WTC11 (cell line): ENCODE results near the gene LAMC3. TPM values are rescaled to one million over a fixed set of nuclear protein-coding genes. Genes with fewer than 3 reads are reported as not detected.

Experiments
- ATAC-seq: fragments of 200-7000 bp; cut with Tn5 transposase; 2 replicates; pipeline ENCODE4 v1.10.0; 2021; ENCODE audit warnings: mild to moderate bottlenecking, moderate library complexity
- CTCF ChIA-PET: fragments of 300-600 bp; sonication (Branson Sonifier 250); formaldehyde crosslinking; loops from one replicate; lab custom pipeline; 2021; ENCODE audit warnings: antibody characterized with exemption; lab: Charles Lee
- POLR2A ChIA-PET: fragments of 350-600 bp; sonication (Branson Sonifier 250); formaldehyde crosslinking; loops from one replicate; lab custom pipeline; 2021; ENCODE audit warnings: antibody characterized with exemption; lab: Charles Lee
- DNase-seq: peaks from one replicate; pipeline ENCODE4 v3.0.0; 2021; ENCODE audit warnings: low spot score
- H3K27ac Mint-ChIP-seq: 2 replicates; pipeline ENCODE4 v1.8.0; 2021; ENCODE audit warnings: mixed read lengths
- H3K27me3 Mint-ChIP-seq: 2 replicates; pipeline ENCODE4 v1.8.0; 2021; ENCODE audit warnings: low read depth, mild to moderate bottlenecking, moderate library complexity, mixed read lengths
- H3K36me3 Mint-ChIP-seq: 2 replicates; pipeline ENCODE4 v1.8.0; 2021; ENCODE audit warnings: mixed read lengths
- H3K4me1 Mint-ChIP-seq: 2 replicates; pipeline ENCODE4 v1.8.0; 2022; ENCODE audit warnings: mixed read lengths
- H3K4me3 Mint-ChIP-seq: 2 replicates; pipeline ENCODE4 v1.8.0; 2021; ENCODE audit warnings: mild to moderate bottlenecking, moderate library complexity, mixed read lengths
- H3K9me3 Mint-ChIP-seq: 2 replicates; pipeline ENCODE4 v1.8.0; 2021; ENCODE audit warnings: mixed read lengths
- CTCF ChIP-seq: fragments of 200-600 bp; IDR thresholded peaks from 2 replicates; pipeline ENCODE4 v1.8.0; 2022; ENCODE audit warnings: antibody characterized with exemption
- E2F1 ChIP-seq: sonication (generic); formaldehyde crosslinking; IDR thresholded peaks from 2 replicates; pipeline ENCODE4 v1.8.0; 2022; ENCODE audit warnings: mild to moderate bottlenecking, missing genetic modification reagents
- E2F4 ChIP-seq: sonication (generic); formaldehyde crosslinking; IDR thresholded peaks from 2 replicates; pipeline ENCODE4 v1.8.1; 2022; ENCODE audit warnings: low read depth, mild to moderate bottlenecking, moderate library complexity, missing genetic modification reagents, borderline replicate concordance
- EMX1 ChIP-seq: fragments of 250-450 bp; sonication (Bioruptor Pico); IDR thresholded peaks from 2 replicates; pipeline ENCODE4 v1.8.0; 2021; ENCODE audit warnings: mild to moderate bottlenecking
- ESRRA ChIP-seq: sonication (generic); formaldehyde crosslinking; IDR thresholded peaks from 2 replicates; pipeline ENCODE4 v1.8.1; 2022; ENCODE audit warnings: mild to moderate bottlenecking, missing genetic modification reagents, borderline replicate concordance
- IRF2 ChIP-seq: sonication (generic); formaldehyde crosslinking; IDR thresholded peaks from 2 replicates; pipeline ENCODE4 v1.8.0; 2022; ENCODE audit warnings: low read depth, missing genetic modification reagents, borderline replicate concordance
- JAZF1 ChIP-seq: fragments of 250-450 bp; sonication (Bioruptor Pico); IDR thresholded peaks from 2 replicates; pipeline ENCODE4 v1.9.0; 2021; ENCODE audit warnings: moderate library complexity, mild to moderate bottlenecking, inconsistent platforms
- MYBL2 ChIP-seq: sonication (generic); formaldehyde crosslinking; IDR thresholded peaks from 2 replicates; pipeline ENCODE4 v1.8.1; 2023; ENCODE audit warnings: mild to moderate bottlenecking, moderate library complexity, missing genetic modification reagents
- NFATC4 ChIP-seq: fragments of 250-450 bp; sonication (Bioruptor Pico); IDR thresholded peaks from 2 replicates; pipeline ENCODE4 v1.9.0; 2021; ENCODE audit warnings: mild to moderate bottlenecking
- SMAD3 ChIP-seq: sonication (generic); formaldehyde crosslinking; IDR thresholded peaks from 2 replicates; pipeline ENCODE4 v1.8.0; 2022; ENCODE audit warnings: missing genetic modification reagents, mild to moderate bottlenecking, borderline replicate concordance
- ZNF232 ChIP-seq: sonication (generic); formaldehyde crosslinking; IDR thresholded peaks from 2 replicates; pipeline ENCODE4 v1.8.0; 2022; ENCODE audit warnings: mild to moderate bottlenecking, missing genetic modification reagents
- ZNF396 ChIP-seq: fragments of 250-450 bp; sonication (Bioruptor Pico); IDR thresholded peaks from 2 replicates; pipeline ENCODE4 v1.8.0; 2021; ENCODE audit warnings: mild to moderate bottlenecking, moderate library complexity, borderline replicate concordance
- total RNA-seq: library from RNA; stranded (reverse); gene quantifications from 3 replicates; pipeline ENCODE4 v1.2.3, GENCODE V29; 2021
- TF ChIP-seq, protein P1 (sequence below): sonication (generic); formaldehyde crosslinking; IDR thresholded peaks from 2 replicates; pipeline ENCODE4 v1.8.1; 2023; ENCODE audit warnings: mild to moderate bottlenecking, missing genetic modification reagents, borderline replicate concordance
- TF ChIP-seq, protein P2 (sequence below): fragments of 250-450 bp; sonication (Bioruptor Pico); IDR thresholded peaks from 2 replicates; pipeline ENCODE4 v2.1.2; 2022; ENCODE audit warnings: mild to moderate bottlenecking, moderate library complexity
- TF ChIP-seq, protein P3 (sequence below): sonication (generic); formaldehyde crosslinking; IDR thresholded peaks from 2 replicates; pipeline ENCODE4 v1.8.1; 2023; ENCODE audit warnings: mild to moderate bottlenecking, missing genetic modification reagents
- TF ChIP-seq, protein P4 (sequence below): sonication (generic); formaldehyde crosslinking; conservative IDR thresholded peaks from 2 replicates; pipeline ENCODE4 v1.8.1; 2023; ENCODE audit warnings: mild to moderate bottlenecking, low read depth, missing genetic modification reagents, moderate library complexity

LAMC3 gene
- total RNA-seq, 1 experiment from 2014 or later, result 50.9 TPM

- TF ChIP-seq, protein P1, sequence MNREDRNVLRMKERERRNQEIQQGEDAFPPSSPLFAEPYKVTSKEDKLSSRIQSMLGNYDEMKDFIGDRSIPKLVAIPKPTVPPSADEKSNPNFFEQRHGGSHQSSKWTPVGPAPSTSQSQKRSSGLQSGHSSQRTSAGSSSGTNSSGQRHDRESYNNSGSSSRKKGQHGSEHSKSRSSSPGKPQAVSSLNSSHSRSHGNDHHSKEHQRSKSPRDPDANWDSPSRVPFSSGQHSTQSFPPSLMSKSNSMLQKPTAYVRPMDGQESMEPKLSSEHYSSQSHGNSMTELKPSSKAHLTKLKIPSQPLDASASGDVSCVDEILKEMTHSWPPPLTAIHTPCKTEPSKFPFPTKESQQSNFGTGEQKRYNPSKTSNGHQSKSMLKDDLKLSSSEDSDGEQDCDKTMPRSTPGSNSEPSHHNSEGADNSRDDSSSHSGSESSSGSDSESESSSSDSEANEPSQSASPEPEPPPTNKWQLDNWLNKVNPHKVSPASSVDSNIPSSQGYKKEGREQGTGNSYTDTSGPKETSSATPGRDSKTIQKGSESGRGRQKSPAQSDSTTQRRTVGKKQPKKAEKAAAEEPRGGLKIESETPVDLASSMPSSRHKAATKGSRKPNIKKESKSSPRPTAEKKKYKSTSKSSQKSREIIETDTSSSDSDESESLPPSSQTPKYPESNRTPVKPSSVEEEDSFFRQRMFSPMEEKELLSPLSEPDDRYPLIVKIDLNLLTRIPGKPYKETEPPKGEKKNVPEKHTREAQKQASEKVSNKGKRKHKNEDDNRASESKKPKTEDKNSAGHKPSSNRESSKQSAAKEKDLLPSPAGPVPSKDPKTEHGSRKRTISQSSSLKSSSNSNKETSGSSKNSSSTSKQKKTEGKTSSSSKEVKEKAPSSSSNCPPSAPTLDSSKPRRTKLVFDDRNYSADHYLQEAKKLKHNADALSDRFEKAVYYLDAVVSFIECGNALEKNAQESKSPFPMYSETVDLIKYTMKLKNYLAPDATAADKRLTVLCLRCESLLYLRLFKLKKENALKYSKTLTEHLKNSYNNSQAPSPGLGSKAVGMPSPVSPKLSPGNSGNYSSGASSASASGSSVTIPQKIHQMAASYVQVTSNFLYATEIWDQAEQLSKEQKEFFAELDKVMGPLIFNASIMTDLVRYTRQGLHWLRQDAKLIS (CRISPR knock-in tag), result no peak
- TF ChIP-seq IRF2, result no peak
Measured at GRCh38 chr9:131103024-131103423, 94.0 kb downstream of the LAMC3 start (continued).

DNA sequence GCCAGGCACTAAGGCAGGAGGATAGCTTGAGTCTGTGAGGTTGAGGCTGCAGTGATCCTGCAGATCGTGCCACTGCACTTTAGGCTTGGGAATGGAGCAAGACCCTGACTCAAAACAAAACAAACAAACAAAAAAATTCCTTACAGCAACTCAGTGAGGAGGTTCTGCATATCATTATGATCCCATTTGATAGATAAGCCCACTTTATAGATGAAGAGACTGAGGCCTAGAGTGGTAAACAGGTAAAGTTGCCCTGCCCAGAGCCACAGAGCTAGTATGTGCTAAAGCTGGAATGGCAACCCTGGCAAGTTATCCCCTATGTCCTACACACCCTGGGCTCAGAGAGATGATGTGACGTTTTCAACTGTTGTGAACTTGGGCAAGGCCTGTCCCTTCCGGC lies 94.6 kb downstream of the LAMC3 start:
- Mint-ChIP-seq H3K4me3 (no peak overlapping the region), H3K27ac (peak overlapping the region; percentile 90), H3K4me1 (peaks cover 54% of the 10 kb centered on the region), H3K27me3 (no peaks in the 10 kb centered on the region; the same call in 1 of the 2 replicates), H3K9me3 (no peaks in the 10 kb centered on the region), H3K36me3 (peaks cover 15% of the 10 kb centered on the region)
- CTCF ChIA-PET, result interaction anchor here (0.8 to 0.9 kb wide), 2 partner anchors 25 to 57 kb away, joined by 3 to 6 read pairs; no protein-coding TSS in a partner anchor
- TF ChIP-seq SMAD3 (CRISPR knock-in tag), result no peak
- TF ChIP-seq EMX1, result no peak; the same call in 1 of the 2 replicates
- no peak for TF ChIP-seq NFATC4 (CRISPR knock-in tag)
- TF ChIP-seq, protein P2, sequence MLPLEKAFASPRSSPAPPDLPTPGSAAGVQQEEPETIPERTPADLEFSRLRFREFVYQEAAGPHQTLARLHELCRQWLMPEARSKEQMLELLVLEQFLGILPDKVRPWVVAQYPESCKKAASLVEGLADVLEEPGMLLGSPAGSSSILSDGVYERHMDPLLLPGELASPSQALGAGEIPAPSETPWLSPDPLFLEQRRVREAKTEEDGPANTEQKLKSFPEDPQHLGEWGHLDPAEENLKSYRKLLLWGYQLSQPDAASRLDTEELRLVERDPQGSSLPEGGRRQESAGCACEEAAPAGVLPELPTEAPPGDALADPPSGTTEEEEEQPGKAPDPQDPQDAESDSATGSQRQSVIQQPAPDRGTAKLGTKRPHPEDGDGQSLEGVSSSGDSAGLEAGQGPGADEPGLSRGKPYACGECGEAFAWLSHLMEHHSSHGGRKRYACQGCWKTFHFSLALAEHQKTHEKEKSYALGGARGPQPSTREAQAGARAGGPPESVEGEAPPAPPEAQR (CRISPR knock-in tag), result no peak
- no peak for TF ChIP-seq JAZF1 (CRISPR knock-in tag)
- TF ChIP-seq, protein P3, sequence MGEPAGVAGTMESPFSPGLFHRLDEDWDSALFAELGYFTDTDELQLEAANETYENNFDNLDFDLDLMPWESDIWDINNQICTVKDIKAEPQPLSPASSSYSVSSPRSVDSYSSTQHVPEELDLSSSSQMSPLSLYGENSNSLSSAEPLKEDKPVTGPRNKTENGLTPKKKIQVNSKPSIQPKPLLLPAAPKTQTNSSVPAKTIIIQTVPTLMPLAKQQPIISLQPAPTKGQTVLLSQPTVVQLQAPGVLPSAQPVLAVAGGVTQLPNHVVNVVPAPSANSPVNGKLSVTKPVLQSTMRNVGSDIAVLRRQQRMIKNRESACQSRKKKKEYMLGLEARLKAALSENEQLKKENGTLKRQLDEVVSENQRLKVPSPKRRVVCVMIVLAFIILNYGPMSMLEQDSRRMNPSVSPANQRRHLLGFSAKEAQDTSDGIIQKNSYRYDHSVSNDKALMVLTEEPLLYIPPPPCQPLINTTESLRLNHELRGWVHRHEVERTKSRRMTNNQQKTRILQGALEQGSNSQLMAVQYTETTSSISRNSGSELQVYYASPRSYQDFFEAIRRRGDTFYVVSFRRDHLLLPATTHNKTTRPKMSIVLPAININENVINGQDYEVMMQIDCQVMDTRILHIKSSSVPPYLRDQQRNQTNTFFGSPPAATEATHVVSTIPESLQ, result no peak
- TF ChIP-seq E2F4 (CRISPR knock-in tag), result no peak
- TF ChIP-seq, protein P4, sequence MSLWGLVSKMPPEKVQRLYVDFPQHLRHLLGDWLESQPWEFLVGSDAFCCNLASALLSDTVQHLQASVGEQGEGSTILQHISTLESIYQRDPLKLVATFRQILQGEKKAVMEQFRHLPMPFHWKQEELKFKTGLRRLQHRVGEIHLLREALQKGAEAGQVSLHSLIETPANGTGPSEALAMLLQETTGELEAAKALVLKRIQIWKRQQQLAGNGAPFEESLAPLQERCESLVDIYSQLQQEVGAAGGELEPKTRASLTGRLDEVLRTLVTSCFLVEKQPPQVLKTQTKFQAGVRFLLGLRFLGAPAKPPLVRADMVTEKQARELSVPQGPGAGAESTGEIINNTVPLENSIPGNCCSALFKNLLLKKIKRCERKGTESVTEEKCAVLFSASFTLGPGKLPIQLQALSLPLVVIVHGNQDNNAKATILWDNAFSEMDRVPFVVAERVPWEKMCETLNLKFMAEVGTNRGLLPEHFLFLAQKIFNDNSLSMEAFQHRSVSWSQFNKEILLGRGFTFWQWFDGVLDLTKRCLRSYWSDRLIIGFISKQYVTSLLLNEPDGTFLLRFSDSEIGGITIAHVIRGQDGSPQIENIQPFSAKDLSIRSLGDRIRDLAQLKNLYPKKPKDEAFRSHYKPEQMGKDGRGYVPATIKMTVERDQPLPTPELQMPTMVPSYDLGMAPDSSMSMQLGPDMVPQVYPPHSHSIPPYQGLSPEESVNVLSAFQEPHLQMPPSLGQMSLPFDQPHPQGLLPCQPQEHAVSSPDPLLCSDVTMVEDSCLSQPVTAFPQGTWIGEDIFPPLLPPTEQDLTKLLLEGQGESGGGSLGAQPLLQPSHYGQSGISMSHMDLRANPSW (CRISPR knock-in tag), result no peak
- TF ChIP-seq ESRRA, result no peak
- no peak for TF ChIP-seq ZNF396 (CRISPR knock-in tag)
- no peak for TF ChIP-seq E2F1
- no peak for TF ChIP-seq CTCF
- no peak for TF ChIP-seq ZNF232 (CRISPR knock-in tag)
- TF ChIP-seq MYBL2 (CRISPR knock-in tag), result no peak
- DNase-seq, result no peak
- ATAC-seq, result no peak
- POLR2A ChIA-PET, result no interaction called here
